GM20000 (cell line): ENCODE data around the gene TMPRSS15.

Experiments used
- DNase-seq: peaks from one replicate; pipeline ENCODE4 v3.0.0; 2012; ENCODE audit warnings: low spot score
- CTCF ChIP-seq: IDR thresholded peaks from 2 replicates; pipeline ENCODE4 v1.5.1; 2012; ENCODE audit warnings: mild to moderate bottlenecking, control low read depth; ENCODE audit errors: extremely low read depth, missing control alignments

TMPRSS15 gene

GRCh38 chr21:18349468-18349867, 54.1 kb downstream of the TMPRSS15 start:
- TF ChIP-seq CTCF: no peak

GRCh38 chr21:18340387-18340942, 63.1 kb downstream of the TMPRSS15 start:
- TF ChIP-seq CTCF: no peak
- DNase-seq: no peak

More at GRCh38 chr21:18349468-18349867, 54.1 kb downstream of the TMPRSS15 start:
- DNase-seq: no peak

GRCh38 chr21:18335651-18336236, 67.8 kb downstream of the TMPRSS15 start:
- no peak for DNase-seq
- no peak for TF ChIP-seq CTCF

GRCh38 chr21:18334066-18334465, 69.5 kb downstream of the TMPRSS15 start:
- TF ChIP-seq CTCF: no peak
- DNase-seq: no peak

GRCh38 chr21:18318156-18318555, 85.4 kb downstream of the TMPRSS15 start:
- no peak for DNase-seq
- TF ChIP-seq CTCF: no peak

GRCh38 chr21:18298228-18298627, 105.4 kb downstream of the TMPRSS15 start:
- no peak for DNase-seq
- no peak for TF ChIP-seq CTCF

- no peak for DNase-seq
- TF ChIP-seq CTCF: no peak
These were observed 109.5 kb downstream of the TMPRSS15 start for GRCh38 chr21:18294100-18294499.
